Loucy (cell line): ENCODE results near the gene SLC38A9.

Experiments
- CTCF ChIP-seq: fragments of 200-600 bp; sonication (generic); conservative IDR thresholded peaks from 2 replicates; pipeline ENCODE4 v1.5.1; 2014; ENCODE audit warnings: mild to moderate bottlenecking, antibody characterized with exemption, low read length
- EZH2phosphoT487 ChIP-seq: fragments of 200-600 bp; IDR thresholded peaks from 2 replicates; pipeline ENCODE4 v1.6.1; 2018; ENCODE audit warnings: antibody characterized with exemption, mild to moderate bottlenecking, moderate library complexity, borderline replicate concordance

- no peak for TF ChIP-seq CTCF
- no peak for TF ChIP-seq EZH2phosphoT487
Measured at GRCh38 chr5:55720188-55720703, 8.1 kb upstream of the SLC38A9 start.
